Tibial artery (tissue), 4 donors: ENCODE data around the gene ZMIZ1.

ENCODE experiments used
- DNase-seq, 2 donors: peaks; one replicate each; pipeline ENCODE4 v3.0.0-alpha.2; 2019
- H3K27ac ChIP-seq, 2 donors: fragments of 200-600 bp; sonication (generic) in 1 of 2; 1 replicate in 1 of 2; 2 replicates in 1 of 2; pipeline ENCODE4 v1.5.1; 2018 to 2019; ENCODE audit warnings: mild to moderate bottlenecking in 1 of 2
- H3K27me3 ChIP-seq, 2 donors: fragments of 200-600 bp; sonication (generic) in 1 of 2; one replicate each; pipeline versions ENCODE4 v1.5.1 to v1.6.0; 2016 to 2019
- H3K36me3 ChIP-seq, 3 donors: fragments of 200-600 bp; sonication (generic) in 2 of 3; one replicate each; pipeline ENCODE4 v1.5.1; 2016 to 2019; ENCODE audit warnings: mild to moderate bottlenecking in 2 of 3
- H3K4me1 ChIP-seq, 4 donors: fragments of 200-600 bp; sonication (generic) in 2 of 4; 1 replicate in 3 of 4; 2 replicates in 1 of 4; pipeline ENCODE4 v1.5.1; 2016 to 2019
- H3K4me3 ChIP-seq, 2 donors: fragments of 200-600 bp; sonication (generic) in 1 of 2; 1 replicate in 1 of 2; 2 replicates in 1 of 2; pipeline ENCODE4 v1.5.1; 2018 to 2019; ENCODE audit warnings: mild to moderate bottlenecking in 2 of 2
- H3K9me3 ChIP-seq, 3 donors: fragments of 200-600 bp; sonication (generic) in 1 of 3; one replicate each; pipeline ENCODE4 v1.5.1; 2016 to 2019
- CTCF ChIP-seq, 2 experiments: fragments of 200-600 bp in 1 of 2; fragments of 450-650 bp in 1 of 2; IDR thresholded peaks; one replicate each; pipeline ENCODE4 v1.5.1; 2017 to 2019; ENCODE audit warnings: antibody characterized with exemption in 2 of 2, mild to moderate bottlenecking in 1 of 2, moderate library complexity in 1 of 2
- intact Hi-C: fragments of 100-400 bp; cut with DNase I; formaldehyde crosslinking; loops from one replicate; pipeline ENCODE4 v1.15.0; 2023; ENCODE audit warnings: low total_unique reads

Gene ZMIZ1

DNA sequence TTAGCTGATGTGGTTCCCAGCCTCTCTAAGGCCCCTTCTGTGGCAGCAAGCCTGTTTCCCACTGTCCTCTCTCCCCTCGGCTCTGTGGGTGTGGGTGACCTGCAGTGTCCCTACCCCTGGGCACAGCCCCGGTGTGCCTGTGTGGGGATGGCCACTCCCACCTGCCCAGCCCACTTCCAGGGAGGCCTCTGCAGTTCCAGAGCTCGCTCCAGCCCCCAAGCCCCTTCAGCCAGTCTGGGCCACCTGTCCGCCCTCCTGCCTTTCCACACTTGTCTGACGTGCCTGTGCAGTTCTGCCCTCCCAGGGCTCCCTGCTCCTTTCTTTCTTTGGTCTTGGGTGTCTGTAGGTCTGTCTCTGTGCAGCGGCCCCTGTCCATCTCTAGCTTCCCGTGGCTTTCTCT lies 151.5 kb downstream of the ZMIZ1 start:
- intact Hi-C loops, result no loop called here
- Histone ChIP-seq H3K4me3 (no peak overlapping the region), H3K36me3 (peaks cover 21 to 69% (median 22%) of the 10 kb centered on the region in 3 donors), H3K27ac (no peak overlapping the region), H3K27me3 (no peaks in the 10 kb centered on the region), H3K9me3 (no peaks in the 10 kb centered on the region), H3K4me1 (peaks cover 0 to 36% (median 19%) of the 10 kb centered on the region in 4 donors)
- no peak for DNase-seq
- no peak for TF ChIP-seq CTCF (IDR thresholded peaks at IDR 0.05)

GRCh38 chr10:79221110-79222051 lies 152.6 kb downstream of the ZMIZ1 start:
- H3K4me3 ChIP-seq, result no peak overlapping the region
- intact Hi-C loops, result no loop called here
- H3K4me1 ChIP-seq, result peaks cover 0 to 36% (median 19%) of the 10 kb centered on the region in 4 donors
- peak overlapping the region in 1 of 2 donors; percentile 36 for H3K27ac ChIP-seq
- DNase-seq, result peak in 1 of 2 donors; percentile 76
- TF ChIP-seq CTCF (IDR thresholded peaks at IDR 0.05), result no peak
- H3K36me3 ChIP-seq, result peaks cover 11 to 59% (median 11%) of the 10 kb centered on the region in 3 donors
- H3K9me3 ChIP-seq, result no peaks in the 10 kb centered on the region
- no peaks in the 10 kb centered on the region for H3K27me3 ChIP-seq

DNA sequence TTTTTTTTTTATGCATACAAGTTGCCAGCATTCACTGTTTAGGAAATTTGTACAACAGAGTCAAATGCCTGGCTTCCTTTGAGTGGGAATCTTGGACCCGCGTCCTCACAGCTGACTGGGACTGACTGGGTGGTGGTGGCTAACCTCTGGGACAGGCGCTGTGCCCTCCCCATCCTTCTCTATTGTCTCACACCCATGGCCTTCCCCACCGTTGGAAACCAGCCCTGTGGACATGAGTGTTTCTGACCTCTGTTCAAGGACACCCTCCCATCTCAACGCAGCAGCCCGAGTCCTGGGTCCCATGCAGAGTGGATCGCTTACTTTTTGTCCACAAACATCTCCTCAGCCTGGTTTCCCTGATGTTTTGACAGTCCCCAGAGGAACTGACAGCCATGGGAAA lies 153.4 kb downstream of the ZMIZ1 start:
- Histone ChIP-seq H3K36me3 (peaks cover 5 to 51% (median 11%) of the 10 kb centered on the region in 3 donors), H3K27ac (no peak overlapping the region), H3K27me3 (no peaks in the 10 kb centered on the region), H3K4me1 (peaks cover 0 to 36% (median 19%) of the 10 kb centered on the region in 4 donors), H3K9me3 (no peaks in the 10 kb centered on the region), H3K4me3 (no peak overlapping the region)
- intact Hi-C loops, result no loop called here
- TF ChIP-seq CTCF (IDR thresholded peaks at IDR 0.05), result no peak
- no peak for DNase-seq

- peak in 1 of 2 donors; percentile 52 for DNase-seq
- peaks cover 0 to 36% (median 19%) of the 10 kb centered on the region in 4 donors for H3K4me1 ChIP-seq
- H3K9me3 ChIP-seq, result no peaks in the 10 kb centered on the region
- H3K36me3 ChIP-seq, result peaks cover 0 to 40% (median 12%) of the 10 kb centered on the region in 3 donors
- H3K4me3 ChIP-seq, result no peak overlapping the region
- H3K27ac ChIP-seq, result no peak overlapping the region
- no peaks in the 10 kb centered on the region for H3K27me3 ChIP-seq
- no peak for TF ChIP-seq CTCF (IDR thresholded peaks at IDR 0.05)
- intact Hi-C loops, result no loop called here
These were observed 154.6 kb downstream of the ZMIZ1 start for GRCh38 chr10:79223091-79224048.

DNA sequence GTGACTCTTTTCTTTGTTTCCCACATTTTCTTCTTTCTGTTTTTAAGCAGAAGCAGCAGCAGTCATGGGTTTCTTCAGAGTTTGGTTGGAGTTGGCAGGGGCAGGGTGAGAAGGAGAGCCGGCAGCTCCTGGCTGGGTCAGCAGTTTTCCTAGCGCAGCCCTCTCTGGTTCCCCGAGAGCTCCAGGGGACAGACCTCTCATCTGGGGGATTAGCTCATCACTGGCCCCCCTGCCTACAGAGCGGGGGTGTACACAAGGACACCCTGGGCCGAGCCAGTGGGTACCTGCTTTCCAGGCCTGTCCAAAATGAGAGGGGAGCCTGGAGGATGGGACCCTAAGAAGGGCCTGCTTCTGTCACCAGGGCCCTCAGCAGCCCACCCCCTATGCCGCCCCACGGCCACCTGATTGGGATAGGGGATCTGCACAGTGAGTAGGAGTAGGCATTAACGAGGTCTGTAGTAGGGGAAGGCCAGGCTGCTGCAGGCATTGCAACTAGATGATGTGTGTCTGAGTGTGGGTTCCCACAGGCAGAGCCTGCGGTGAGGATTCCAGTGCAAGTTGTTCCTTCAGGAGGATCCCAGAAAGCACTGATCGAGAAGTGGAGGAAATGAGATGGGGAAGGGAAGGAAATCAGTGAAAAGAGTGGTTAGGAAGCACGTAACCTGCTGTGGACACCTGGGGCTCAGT lies 155.6 kb downstream of the ZMIZ1 start:
- Histone ChIP-seq H3K4me3 (no peak overlapping the region), H3K4me1 (peaks cover 0 to 36% (median 15%) of the 10 kb centered on the region in 4 donors), H3K9me3 (no peaks in the 10 kb centered on the region), H3K27me3 (no peaks in the 10 kb centered on the region), H3K36me3 (peaks cover 0 to 34% (median 18%) of the 10 kb centered on the region in 3 donors), H3K27ac (no peak overlapping the region)
- intact Hi-C loops, result no loop called here
- no peak for TF ChIP-seq CTCF (IDR thresholded peaks at IDR 0.05)
- no peak for DNase-seq
